Suprapubic skin (tissue), 3 donors: ENCODE measurements around the gene VWCE.

ENCODE experiments used
- EP300 ChIP-seq: sonication (generic); formaldehyde crosslinking; IDR thresholded peaks from one replicate; pipeline ENCODE4 v1.6.1; 2017; ENCODE audit warnings: antibody characterized with exemption
- POLR2A ChIP-seq, 2 donors: fragments of 450-650 bp; IDR thresholded peaks; one replicate each; pipeline ENCODE4 v1.6.1; 2017; ENCODE audit warnings: antibody characterized with exemption in 2 of 2, mild to moderate bottlenecking in 2 of 2, moderate library complexity in 2 of 2
- TF ChIP-seq, protein P1 (sequence below), 2 donors: fragments of 200-600 bp in 1 of 2; fragments of 450-650 bp in 1 of 2; sonication (generic) in 1 of 2; IDR thresholded peaks; one replicate each; pipeline ENCODE4 v1.5.1; 2016 to 2019; ENCODE audit warnings: antibody characterized with exemption in 2 of 2, mild to moderate bottlenecking in 1 of 2, moderate library complexity in 1 of 2

DNA sequence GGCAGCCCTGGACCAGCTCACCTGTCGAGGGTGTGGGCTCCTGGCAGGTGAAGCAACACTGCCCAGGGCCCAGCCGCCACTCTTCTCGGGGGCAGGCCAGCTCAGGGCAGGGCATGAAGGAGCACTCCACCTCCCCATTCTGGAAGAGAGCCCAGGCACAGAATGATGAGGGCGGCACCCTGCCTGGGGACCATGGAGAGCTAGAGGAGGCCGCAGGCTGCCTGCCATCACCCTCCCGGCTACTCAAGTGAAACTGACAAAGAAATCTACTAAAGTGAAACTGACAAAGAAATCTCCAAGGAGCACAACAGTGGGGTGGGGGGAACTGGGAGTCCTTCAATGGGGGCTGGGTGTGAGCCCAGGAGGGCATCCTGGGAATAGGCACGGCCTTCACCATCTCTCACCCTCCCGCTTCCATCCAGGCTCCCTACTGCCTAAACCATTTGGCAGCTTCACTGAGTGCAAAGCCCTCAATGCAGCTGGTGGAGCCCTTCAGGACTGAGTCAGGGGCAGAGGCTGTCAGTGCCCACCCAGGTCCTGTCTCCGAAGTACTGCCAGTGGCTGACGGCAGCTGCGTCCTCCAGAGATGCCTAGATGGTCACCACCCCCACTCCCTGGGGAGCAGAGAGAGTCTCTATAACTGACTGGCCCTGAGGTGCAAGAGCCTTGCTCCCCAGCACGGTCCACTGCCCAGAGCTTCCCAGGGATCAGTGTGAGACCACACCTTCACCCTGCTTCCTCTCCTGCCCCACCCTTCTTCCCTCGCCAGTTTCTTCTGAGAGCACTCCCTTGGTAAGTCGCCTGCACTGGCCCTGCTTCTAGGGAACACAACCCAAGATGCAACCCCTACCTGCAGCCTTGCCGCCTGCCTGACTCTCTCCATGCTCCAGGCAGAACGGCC is 21.7 kb downstream of the VWCE start:
- TF ChIP-seq, protein P1, sequence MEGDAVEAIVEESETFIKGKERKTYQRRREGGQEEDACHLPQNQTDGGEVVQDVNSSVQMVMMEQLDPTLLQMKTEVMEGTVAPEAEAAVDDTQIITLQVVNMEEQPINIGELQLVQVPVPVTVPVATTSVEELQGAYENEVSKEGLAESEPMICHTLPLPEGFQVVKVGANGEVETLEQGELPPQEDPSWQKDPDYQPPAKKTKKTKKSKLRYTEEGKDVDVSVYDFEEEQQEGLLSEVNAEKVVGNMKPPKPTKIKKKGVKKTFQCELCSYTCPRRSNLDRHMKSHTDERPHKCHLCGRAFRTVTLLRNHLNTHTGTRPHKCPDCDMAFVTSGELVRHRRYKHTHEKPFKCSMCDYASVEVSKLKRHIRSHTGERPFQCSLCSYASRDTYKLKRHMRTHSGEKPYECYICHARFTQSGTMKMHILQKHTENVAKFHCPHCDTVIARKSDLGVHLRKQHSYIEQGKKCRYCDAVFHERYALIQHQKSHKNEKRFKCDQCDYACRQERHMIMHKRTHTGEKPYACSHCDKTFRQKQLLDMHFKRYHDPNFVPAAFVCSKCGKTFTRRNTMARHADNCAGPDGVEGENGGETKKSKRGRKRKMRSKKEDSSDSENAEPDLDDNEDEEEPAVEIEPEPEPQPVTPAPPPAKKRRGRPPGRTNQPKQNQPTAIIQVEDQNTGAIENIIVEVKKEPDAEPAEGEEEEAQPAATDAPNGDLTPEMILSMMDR (IDR thresholded peaks at IDR 0.05): no peak
- TF ChIP-seq EP300 (no peak), POLR2A (IDR thresholded peaks at IDR 0.05) (no peak)
